ENCODE data around the gene OFD1.

The OFD1 gene

GRCh38 chrX:13734278-13735172 is at the start of gene OFD1, which contains the start of gene TRAPPC2:
OFD1 (plus strand) TSS chrX:13734748; CDS start chrX:13735072, 324 bp downstream.
TRAPPC2 (minus strand) TSS chrX:13734620; CDS start chrX:13719963, 14,657 bp downstream.
- peak; percentile 68 for DNase-seq (ENCODE audit: low read depth)

- no peak for DNase-seq (ENCODE audit: low read depth)
These were observed 49.3 kb upstream of the OFD1 start for GRCh38 chrX:13685126-13685763.

- DNase-seq (ENCODE audit: low read depth), result no peak
These were observed 47.3 kb upstream of the OFD1 start for GRCh38 chrX:13687203-13687602.

GRCh38 chrX:13688384-13688957 is 46.1 kb upstream of the OFD1 start:
- DNase-seq (ENCODE audit: low read depth), result no peak

GRCh38 chrX:13688958-13689740 is 45.4 kb upstream of the OFD1 start, which contains the start of gene RAB9A:
RAB9A (plus strand) TSS chrX:13689128; CDS start chrX:13708747, 19,619 bp downstream.
- peak; percentile 55 for DNase-seq (ENCODE audit: low read depth)

- DNase-seq (ENCODE audit: low read depth), result no peak
These were observed 44.8 kb upstream of the OFD1 start for GRCh38 chrX:13689741-13690211.

GRCh38 chrX:13690836-13691235 is 43.7 kb upstream of the OFD1 start:
- DNase-seq (ENCODE audit: low read depth), result no peak

GRCh38 chrX:13691841-13692371 is 42.6 kb upstream of the OFD1 start:
- no peak for DNase-seq (ENCODE audit: low read depth)

- DNase-seq (ENCODE audit: low read depth), result no peak
These were observed 41.7 kb upstream of the OFD1 start for GRCh38 chrX:13692771-13693231.

GRCh38 chrX:13693341-13693961 is 41.1 kb upstream of the OFD1 start:
- DNase-seq (ENCODE audit: low read depth), result no peak

GRCh38 chrX:13694359-13694758 is 40.2 kb upstream of the OFD1 start:
- DNase-seq (ENCODE audit: low read depth), result no peak

GRCh38 chrX:13694983-13695382 is 39.6 kb upstream of the OFD1 start:
- no peak for DNase-seq (ENCODE audit: low read depth)

- no peak for DNase-seq (ENCODE audit: low read depth)
These were observed 38.9 kb upstream of the OFD1 start for GRCh38 chrX:13695601-13696115.

GRCh38 chrX:13697455-13697854 is 37.1 kb upstream of the OFD1 start:
- DNase-seq (ENCODE audit: low read depth), result no peak

GRCh38 chrX:13697976-13698375 is 36.6 kb upstream of the OFD1 start:
- no peak for DNase-seq (ENCODE audit: low read depth)

GRCh38 chrX:13698432-13698831 is 36.1 kb upstream of the OFD1 start:
- no peak for DNase-seq (ENCODE audit: low read depth)

- no peak for DNase-seq (ENCODE audit: low read depth)
These were observed 35.2 kb upstream of the OFD1 start for GRCh38 chrX:13699183-13699826.

GRCh38 chrX:13700380-13700779 is 34.2 kb upstream of the OFD1 start:
- DNase-seq (ENCODE audit: low read depth), result no peak

GRCh38 chrX:13702111-13702789 is 32.3 kb upstream of the OFD1 start:
- DNase-seq (ENCODE audit: low read depth), result no peak

GRCh38 chrX:13703135-13703534 is 31.4 kb upstream of the OFD1 start:
- DNase-seq (ENCODE audit: low read depth), result no peak

Measured in stimulated activated CD8-positive, alpha-beta memory T cell treated with anti-CD3 and anti-CD28 coated beads, Interleukin-7, amount 100 ng/mL, for 24 hours (primary cell).